Motor neuron (in vitro differentiated cells): ENCODE data around the gene MN1. TPM values are rescaled to one million over a fixed set of nuclear protein-coding genes. Genes with fewer than 3 reads are reported as not detected.

Source experiments
- ATAC-seq, 8 experiments: fragments of 200-7000 bp; cut with Tn5 transposase; replicated peaks in 6 of 8; 2 replicates each; pipeline ENCODE4 v1.8.0; 2021; ENCODE audit warnings: mild to moderate bottlenecking in 8 of 8, moderate library complexity in 8 of 8
- H3K27ac ChIP-seq, 2 donors: fragments of 250-450 bp; sonication (Bioruptor Pico); 2 replicates each; pipeline ENCODE4 v1.9.0; 2021; ENCODE audit warnings: antibody characterized with exemption in 2 of 2, mild to moderate bottlenecking in 2 of 2, moderate library complexity in 1 of 2
- H3K4me1 ChIP-seq, 2 donors: fragments of 250-450 bp; sonication (Bioruptor Pico); replicated peaks in 1 of 2; 2 replicates each; pipeline ENCODE4 v1.6.1; 2021; ENCODE audit warnings: antibody characterized with exemption in 2 of 2, mild to moderate bottlenecking in 2 of 2, moderate library complexity in 1 of 2
- H3K4me3 ChIP-seq, 5 donors: fragments of 250-450 bp; sonication (Bioruptor Pico); 2 replicates each; pipeline ENCODE4 v1.9.0; 2021; ENCODE audit warnings: antibody characterized with exemption in 5 of 5, mild to moderate bottlenecking in 5 of 5, moderate library complexity in 4 of 5
- WGBS, 10 experiments: fragments of 450-650 bp; shearing (Covaris generic); methylation state at CpG; one replicate each; pipeline ENCODE4 v1.0.0; 2022; 5-methylcytosine and 5-hydroxymethylcytosine counted together
- in situ Hi-C, 9 experiments: fragments of 400-800 bp; cut with MboI; loops; one replicate each; pipeline ENCODE4 v1.15.0; 2021; ENCODE audit warnings: low sequenced_read_pairs in 9 of 9, low pct_unique_long_range_greater_than_20kb in 2 of 9; ENCODE audit not compliant: unreplicated experiment in 9 of 9
- total RNA-seq, 8 experiments: library from RNA; unstranded; fragments of 300-600 nt; gene quantifications; 2 replicates each; pipeline versions ENCODE4 v1.2.3 to v1.2.4, GENCODE V29; 2022

MN1 gene
- total RNA-seq, 8 experiments from 2014 or later = 4.2 to 11.2 (median 7.8) TPM

- no peak for ATAC-seq
- H3K4me3 ChIP-seq = no peak overlapping the region
- H3K27ac ChIP-seq = no peak overlapping the region
- in situ Hi-C loops = no loop called here
- 0 to 100% (median 86%) methylated on average over 1 to 3 of the region's 4 CpGs for WGBS, 10 experiments
- H3K4me1 ChIP-seq = peaks cover 13 to 18% of the 10 kb centered on the region in 2 donors
These were observed 73.7 kb downstream of the MN1 start for GRCh38 chr22:27727673-27728451.

- in situ Hi-C loops = no loop called here
- H3K27ac ChIP-seq = peak overlapping the region; percentile 44 to 68
- no peak overlapping the region for H3K4me3 ChIP-seq
- peak; percentile 87 to 97 (median 92) for ATAC-seq
- WGBS, 10 experiments = 0 to 60% (median 25%) methylated on average over 1 to 4 of the region's 13 CpGs; no CpG with 5 or more reads in 2 of the 10 experiments
- H3K4me1 ChIP-seq = peaks cover 13 to 18% of the 10 kb centered on the region in 2 donors
These were observed 74.7 kb downstream of the MN1 start for GRCh38 chr22:27726686-27727449.

- peak overlapping the region; percentile 44 to 68 for H3K27ac ChIP-seq
- peak in 6 of 8 experiments; percentile 1 to 61 (median 47) for ATAC-seq
- in situ Hi-C loops = no loop called here
- H3K4me1 ChIP-seq = peaks cover 13 to 18% of the 10 kb centered on the region in 2 donors
- 0 to 100% (median 17%) methylated on average over 1 to 4 of the region's 5 CpGs; no CpG with 5 or more reads in 1 of the 10 experiments for WGBS, 10 experiments
- H3K4me3 ChIP-seq = no peak overlapping the region
These were observed 75.2 kb downstream of the MN1 start for GRCh38 chr22:27726331-27726685.

- Histone ChIP-seq H3K4me1 (peaks cover 13 to 18% of the 10 kb centered on the region in 2 donors), H3K27ac (no peak overlapping the region), H3K4me3 (no peak overlapping the region)
- ATAC-seq = no peak
- in situ Hi-C loops = no loop called here
- 71 to 100% (median 92%) methylated on average over 1 to 5 of the region's 5 CpGs; no CpG with 5 or more reads in 3 of the 10 experiments for WGBS, 10 experiments
These were observed 75.9 kb downstream of the MN1 start for GRCh38 chr22:27725661-27726060.

- in situ Hi-C loops = no loop called here
- ATAC-seq = no peak
- Histone ChIP-seq H3K27ac (no peak overlapping the region), H3K4me3 (no peak overlapping the region), H3K4me1 (peaks cover 13 to 21% of the 10 kb centered on the region in 2 donors)
- WGBS, 10 experiments = 25 to 100% (median 94%) methylated on average over 2 to 4 of the region's 4 CpGs; no CpG with 5 or more reads in 6 of the 10 experiments
These were observed 76.8 kb downstream of the MN1 start for GRCh38 chr22:27724709-27725108.

GRCh38 chr22:27724157-27724556 is 77.4 kb downstream of the MN1 start:
- Histone ChIP-seq H3K27ac (no peak overlapping the region), H3K4me3 (no peak overlapping the region), H3K4me1 (peaks cover 18 to 26% of the 10 kb centered on the region in 2 donors)
- WGBS, 10 experiments = 0 to 80% (median 33%) methylated on average over 1 of the region's 1 CpG; no CpG with 5 or more reads in 6 of the 10 experiments
- in situ Hi-C loops = no loop called here
- ATAC-seq = peak in 1 of 8 experiments; percentile 0

- Histone ChIP-seq H3K4me3 (no peak overlapping the region), H3K27ac (no peak overlapping the region), H3K4me1 (peaks cover 18 to 31% of the 10 kb centered on the region in 2 donors)
- no peak for ATAC-seq
- WGBS, 10 experiments = 50 to 100% (median 95%) methylated on average over 1 to 2 of the region's 2 CpGs; no CpG with 5 or more reads in 4 of the 10 experiments
- in situ Hi-C loops = no loop called here
These were observed 77.8 kb downstream of the MN1 start for GRCh38 chr22:27723708-27724107.

- in situ Hi-C loops = no loop called here
- no peak overlapping the region for H3K4me3 ChIP-seq
- WGBS, 10 experiments = 20 to 33% methylated on average over 1 of the region's 1 CpG; no CpG with 5 or more reads in 8 of the 10 experiments
- no peak overlapping the region for H3K27ac ChIP-seq
- no peak for ATAC-seq
- peaks cover 18 to 35% of the 10 kb centered on the region in 2 donors for H3K4me1 ChIP-seq
These were observed 78.4 kb downstream of the MN1 start for GRCh38 chr22:27723158-27723557.

- ATAC-seq = no peak
- peaks cover 5 to 23% of the 10 kb centered on the region in 2 donors for H3K4me1 ChIP-seq
- no peak overlapping the region for H3K4me3 ChIP-seq
- in situ Hi-C loops = no loop called here
- H3K27ac ChIP-seq = no peak overlapping the region
- WGBS, 10 experiments = 0 to 96% (median 78%) methylated on average over 1 to 3 of the region's 5 CpGs; no CpG with 5 or more reads in 4 of the 10 experiments
These were observed 80.7 kb downstream of the MN1 start for GRCh38 chr22:27720860-27721259.

- Histone ChIP-seq H3K4me1 (peaks cover 5 to 25% of the 10 kb centered on the region in 2 donors), H3K27ac (no peak overlapping the region), H3K4me3 (no peak overlapping the region)
- WGBS, 10 experiments = 20 to 74% (median 46%) methylated on average over 1 to 5 of the region's 8 CpGs; no CpG with 5 or more reads in 3 of the 10 experiments
- in situ Hi-C loops = no loop called here
- ATAC-seq = peak; percentile 5 to 64 (median 43)
These were observed 81.9 kb downstream of the MN1 start for GRCh38 chr22:27719535-27720227.

GRCh38 chr22:27719036-27719347 is 82.6 kb downstream of the MN1 start:
- in situ Hi-C loops = no loop called here
- ATAC-seq = peak in 4 of 8 experiments; percentile 23 to 33 (median 26)
- Histone ChIP-seq H3K4me1 (peaks cover 5 to 25% of the 10 kb centered on the region in 2 donors), H3K4me3 (no peak overlapping the region), H3K27ac (no peak overlapping the region)
- WGBS, 10 experiments = 36 to 100% (median 95%) methylated on average over 1 to 3 of the region's 3 CpGs; no CpG with 5 or more reads in 4 of the 10 experiments

GRCh38 chr22:27718186-27719035 is 83.1 kb downstream of the MN1 start:
- in situ Hi-C loops = no loop called here
- 0 to 100% (median 33%) methylated on average over 1 to 8 of the region's 10 CpGs; no CpG with 5 or more reads in 1 of the 10 experiments for whole genome bisulfite sequencing, 10 experiments
- Histone ChIP-seq H3K4me3 (no peak overlapping the region), H3K4me1 (peaks cover 5 to 31% of the 10 kb centered on the region in 2 donors), H3K27ac (no peak overlapping the region)
- ATAC-seq = peak; percentile 88 to 97 (median 90)
